ENCODE data around the gene MGAT5. TPM values are rescaled to one million over a fixed set of nuclear protein-coding genes. Genes with fewer than 3 reads are reported as not detected.
A peak's percentile ranks its signal among the peaks of the same experiment; 100 is the strongest.

The MGAT5 gene
- polyA plus RNA-seq, 1 donor, result 19.0 TPM

GRCh38 chr2:134229540-134229939 lies 24.3 kb upstream of the MGAT5 start:
- H3K36me3 ChIP-seq (ENCODE audit: control insufficient read depth, insufficient read depth, low read length), result no peaks in the 10 kb centered on the region
- H3K4me1 ChIP-seq (ENCODE audit: control insufficient read depth, insufficient read depth, low read length), result peaks cover 10% of the 10 kb centered on the region
- H3K9me3 ChIP-seq (ENCODE audit: control insufficient read depth, low read depth, low read length), result peaks cover 2% of the 10 kb centered on the region
- H3K27me3 ChIP-seq (ENCODE audit: control insufficient read depth, insufficient read depth, low read length), result no peaks in the 10 kb centered on the region
- WGBS (ENCODE audit: insufficient coverage, low lambda C conversion rate), result 100% methylated on average over 2 of the region's 2 CpGs
- no peak overlapping the region for H3K27ac ChIP-seq (ENCODE audit: low read length)
- H3K4me3 ChIP-seq (ENCODE audit: low read length), result no peak overlapping the region
- DNase-seq, result no peak

DNA sequence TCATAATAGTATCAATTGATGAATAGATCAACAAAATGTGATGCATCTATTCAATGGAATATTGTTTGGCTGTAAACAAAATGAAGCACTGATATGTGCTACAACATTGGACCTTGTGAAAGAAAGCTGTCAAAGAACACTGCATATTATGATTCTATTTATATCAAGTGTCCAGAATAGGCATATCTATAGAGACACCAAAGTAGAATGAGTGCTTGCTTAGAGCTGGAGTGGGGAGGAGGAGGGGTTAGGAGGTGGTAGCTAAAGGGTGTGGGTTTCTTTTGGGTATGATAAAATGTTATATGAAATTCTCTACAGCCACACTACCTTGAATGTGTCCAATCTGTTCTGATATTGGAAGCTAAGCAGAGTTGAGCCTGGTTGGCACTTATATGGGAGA lies 23.0 kb upstream of the MGAT5 start:
- peaks cover 10% of the 10 kb centered on the region for H3K4me1 ChIP-seq (ENCODE audit: control insufficient read depth, insufficient read depth, low read length)
- DNase-seq, result no peak
- no peak overlapping the region for H3K27ac ChIP-seq (ENCODE audit: low read length)
- peaks cover 2% of the 10 kb centered on the region for H3K9me3 ChIP-seq (ENCODE audit: control insufficient read depth, low read depth, low read length)
- H3K36me3 ChIP-seq (ENCODE audit: control insufficient read depth, insufficient read depth, low read length), result no peaks in the 10 kb centered on the region
- no peak overlapping the region for H3K4me3 ChIP-seq (ENCODE audit: low read length)
- H3K27me3 ChIP-seq (ENCODE audit: control insufficient read depth, insufficient read depth, low read length), result no peaks in the 10 kb centered on the region

DNA sequence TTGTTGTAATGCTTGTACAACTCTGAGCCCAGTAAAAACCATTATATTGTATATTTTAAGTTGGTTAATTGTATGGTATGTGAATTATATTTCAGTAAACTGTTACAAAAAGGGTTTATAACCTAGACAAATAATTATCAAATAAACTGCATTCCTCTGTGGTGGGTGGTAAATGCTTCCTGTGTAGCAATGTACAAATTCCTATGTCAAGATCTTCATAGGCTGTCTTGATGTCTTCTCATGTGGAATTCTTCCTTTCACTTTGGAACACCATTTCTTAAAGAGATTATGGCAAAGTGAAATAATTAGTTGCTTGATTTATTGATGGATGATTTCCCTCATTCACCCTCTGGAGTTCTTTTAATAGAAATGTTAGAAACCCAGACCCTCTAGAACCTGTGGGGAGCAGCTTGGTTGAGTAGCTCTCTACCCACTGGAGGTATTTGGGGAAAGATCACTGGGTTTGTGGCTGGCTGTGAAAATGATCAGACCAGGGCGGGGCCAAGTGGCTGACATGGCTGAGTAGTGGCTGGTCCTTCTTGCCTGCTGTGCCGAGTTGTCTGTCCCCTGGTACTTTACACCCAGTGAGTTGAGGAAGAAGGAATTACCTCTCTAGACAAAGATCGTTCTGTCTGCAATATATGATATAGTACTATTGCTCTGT lies 22.4 kb upstream of the MGAT5 start:
- Histone ChIP-seq H3K4me1 (ENCODE audit: control insufficient read depth, insufficient read depth, low read length) (peaks cover 10% of the 10 kb centered on the region), H3K9me3 (ENCODE audit: control insufficient read depth, low read depth, low read length) (peaks cover 2% of the 10 kb centered on the region), H3K4me3 (ENCODE audit: low read length) (no peak overlapping the region), H3K36me3 (ENCODE audit: control insufficient read depth, insufficient read depth, low read length) (no peaks in the 10 kb centered on the region), H3K27ac (ENCODE audit: low read length) (no peak overlapping the region), H3K27me3 (ENCODE audit: control insufficient read depth, insufficient read depth, low read length) (no peaks in the 10 kb centered on the region)
- no peak for DNase-seq
- WGBS (ENCODE audit: insufficient coverage, low lambda C conversion rate), result no CpG with 5 or more reads among the region's 3 CpGs

GRCh38 chr2:134231965-134232340 lies 21.9 kb upstream of the MGAT5 start:
- no peak overlapping the region for H3K27ac ChIP-seq (ENCODE audit: low read length)

DNA sequence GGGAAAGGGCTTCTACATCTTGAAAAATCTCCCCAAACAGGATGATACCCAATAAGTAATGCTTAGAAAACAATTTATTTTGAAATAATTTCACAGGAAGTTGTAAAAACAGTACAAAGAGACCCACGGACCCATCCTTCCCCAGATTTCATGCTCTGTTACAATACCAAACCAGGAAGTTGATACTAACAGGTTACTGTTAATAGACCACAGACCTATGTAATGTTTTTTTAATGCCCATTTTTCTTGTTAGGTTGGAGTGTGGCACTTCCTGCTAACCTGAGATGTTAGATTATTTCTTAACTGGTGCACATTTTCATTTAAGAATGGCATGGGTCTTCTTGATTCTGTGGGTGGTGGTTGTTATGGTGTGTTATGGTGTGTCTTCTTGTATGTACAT lies 21.4 kb upstream of the MGAT5 start:
- DNase-seq, result no peak
- Histone ChIP-seq H3K27ac (ENCODE audit: low read length) (no peak overlapping the region), H3K36me3 (ENCODE audit: control insufficient read depth, insufficient read depth, low read length) (no peaks in the 10 kb centered on the region), H3K27me3 (ENCODE audit: control insufficient read depth, insufficient read depth, low read length) (no peaks in the 10 kb centered on the region), H3K9me3 (ENCODE audit: control insufficient read depth, low read depth, low read length) (peaks cover 2% of the 10 kb centered on the region), H3K4me1 (ENCODE audit: control insufficient read depth, insufficient read depth, low read length) (peaks cover 10% of the 10 kb centered on the region), H3K4me3 (ENCODE audit: low read length) (no peak overlapping the region)
- WGBS (ENCODE audit: insufficient coverage, low lambda C conversion rate), result 67% methylated on average over 1 of the region's 1 CpG

More at GRCh38 chr2:134231965-134232340, 21.9 kb upstream of the MGAT5 start:
- H3K9me3 ChIP-seq (ENCODE audit: control insufficient read depth, low read depth, low read length), result peaks cover 2% of the 10 kb centered on the region
- no peak for DNase-seq
- 100% methylated on average over 2 of the region's 2 CpGs for WGBS (ENCODE audit: insufficient coverage, low lambda C conversion rate)
- no peak overlapping the region for H3K4me3 ChIP-seq (ENCODE audit: low read length)
- H3K36me3 ChIP-seq (ENCODE audit: control insufficient read depth, insufficient read depth, low read length), result no peaks in the 10 kb centered on the region
- H3K27me3 ChIP-seq (ENCODE audit: control insufficient read depth, insufficient read depth, low read length), result no peaks in the 10 kb centered on the region
- peaks cover 10% of the 10 kb centered on the region for H3K4me1 ChIP-seq (ENCODE audit: control insufficient read depth, insufficient read depth, low read length)

GRCh38 chr2:134232868-134233727 lies 20.8 kb upstream of the MGAT5 start:
- no peak overlapping the region for H3K4me3 ChIP-seq (ENCODE audit: low read length)
- DNase-seq, result no peak
- peaks cover 10% of the 10 kb centered on the region for H3K4me1 ChIP-seq (ENCODE audit: control insufficient read depth, insufficient read depth, low read length)
- no CpG with 5 or more reads among the region's 2 CpGs for WGBS (ENCODE audit: insufficient coverage, low lambda C conversion rate)
- H3K36me3 ChIP-seq (ENCODE audit: control insufficient read depth, insufficient read depth, low read length), result no peaks in the 10 kb centered on the region
- H3K9me3 ChIP-seq (ENCODE audit: control insufficient read depth, low read depth, low read length), result peaks cover under 1% of the 10 kb centered on the region
- H3K27ac ChIP-seq (ENCODE audit: low read length), result no peak overlapping the region
- H3K27me3 ChIP-seq (ENCODE audit: control insufficient read depth, insufficient read depth, low read length), result no peaks in the 10 kb centered on the region

GRCh38 chr2:134233728-134234136 lies 20.1 kb upstream of the MGAT5 start:
- Histone ChIP-seq H3K4me1 (ENCODE audit: control insufficient read depth, insufficient read depth, low read length) (peaks cover 10% of the 10 kb centered on the region), H3K4me3 (ENCODE audit: low read length) (no peak overlapping the region), H3K27me3 (ENCODE audit: control insufficient read depth, insufficient read depth, low read length) (no peaks in the 10 kb centered on the region), H3K36me3 (ENCODE audit: control insufficient read depth, insufficient read depth, low read length) (no peaks in the 10 kb centered on the region), H3K9me3 (ENCODE audit: control insufficient read depth, low read depth, low read length) (no peaks in the 10 kb centered on the region), H3K27ac (ENCODE audit: low read length) (no peak overlapping the region)
- no peak for DNase-seq
- no CpG with 5 or more reads among the region's 2 CpGs for WGBS (ENCODE audit: insufficient coverage, low lambda C conversion rate)

- Histone ChIP-seq H3K4me1 (ENCODE audit: control insufficient read depth, insufficient read depth, low read length) (peaks cover 10% of the 10 kb centered on the region), H3K27ac (ENCODE audit: low read length) (no peak overlapping the region)
Observed at GRCh38 chr2:134234535-134234934, 19.3 kb upstream of the MGAT5 start.

DNA sequence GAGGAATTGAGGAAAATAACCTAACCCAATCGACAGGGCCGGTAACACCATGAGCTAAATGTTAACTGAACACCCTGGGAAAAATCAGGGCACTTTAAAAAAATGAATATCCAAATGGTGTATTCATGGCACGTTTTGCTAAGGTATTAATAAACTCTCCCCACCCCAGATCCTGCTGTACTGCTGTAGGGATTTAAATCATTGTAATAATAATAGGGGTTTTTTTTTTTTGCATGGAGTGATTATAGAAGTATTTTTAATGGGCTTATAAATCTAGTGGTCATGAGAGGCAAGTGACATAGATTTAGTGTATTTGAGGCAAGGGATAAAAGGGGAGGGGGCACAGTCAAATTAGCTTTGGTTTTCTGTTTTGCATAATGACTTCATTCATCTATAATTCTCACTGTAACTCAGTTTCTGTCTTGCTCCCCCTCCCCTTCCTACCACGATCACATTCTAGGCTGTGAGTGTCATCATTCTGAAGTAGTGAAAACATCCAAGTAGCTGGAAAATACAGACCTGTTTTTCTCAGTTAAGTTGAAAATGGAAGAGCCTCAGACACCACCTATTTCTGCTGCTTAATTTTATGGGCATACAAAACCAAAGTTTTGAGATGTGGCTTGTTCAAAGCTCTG lies 18.2 kb upstream of the MGAT5 start:
- H3K36me3 ChIP-seq (ENCODE audit: control insufficient read depth, insufficient read depth, low read length), result no peaks in the 10 kb centered on the region
- no peak overlapping the region for H3K27ac ChIP-seq (ENCODE audit: low read length)
- DNase-seq, result no peak
- 82% methylated on average over 4 of the region's 4 CpGs for WGBS (ENCODE audit: insufficient coverage, low lambda C conversion rate)
- no peak overlapping the region for H3K4me3 ChIP-seq (ENCODE audit: low read length)
- peaks cover 10% of the 10 kb centered on the region for H3K4me1 ChIP-seq (ENCODE audit: control insufficient read depth, insufficient read depth, low read length)
- no peaks in the 10 kb centered on the region for H3K27me3 ChIP-seq (ENCODE audit: control insufficient read depth, insufficient read depth, low read length)
- no peaks in the 10 kb centered on the region for H3K9me3 ChIP-seq (ENCODE audit: control insufficient read depth, low read depth, low read length)

More at GRCh38 chr2:134234535-134234934, 19.3 kb upstream of the MGAT5 start:
- Histone ChIP-seq H3K36me3 (ENCODE audit: control insufficient read depth, insufficient read depth, low read length) (no peaks in the 10 kb centered on the region), H3K9me3 (ENCODE audit: control insufficient read depth, low read depth, low read length) (no peaks in the 10 kb centered on the region), H3K27me3 (ENCODE audit: control insufficient read depth, insufficient read depth, low read length) (no peaks in the 10 kb centered on the region), H3K4me3 (ENCODE audit: low read length) (no peak overlapping the region)
- DNase-seq, result peak in 1 of 2 donors; percentile 67
- WGBS (ENCODE audit: insufficient coverage, low lambda C conversion rate), result no CpG with 5 or more reads among the region's 1 CpG

GRCh38 chr2:134238371-134238770 lies 15.5 kb upstream of the MGAT5 start:
- no peak overlapping the region for H3K27ac ChIP-seq (ENCODE audit: low read length)
- no peaks in the 10 kb centered on the region for H3K36me3 ChIP-seq (ENCODE audit: control insufficient read depth, insufficient read depth, low read length)
- no peaks in the 10 kb centered on the region for H3K27me3 ChIP-seq (ENCODE audit: control insufficient read depth, insufficient read depth, low read length)
- DNase-seq, result no peak
- H3K9me3 ChIP-seq (ENCODE audit: control insufficient read depth, low read depth, low read length), result no peaks in the 10 kb centered on the region
- H3K4me3 ChIP-seq (ENCODE audit: low read length), result no peak overlapping the region
- H3K4me1 ChIP-seq (ENCODE audit: control insufficient read depth, insufficient read depth, low read length), result peaks cover 18% of the 10 kb centered on the region
- WGBS (ENCODE audit: insufficient coverage, low lambda C conversion rate), result no CpG with 5 or more reads among the region's 3 CpGs
